Vein endothelial cell (primary cell): ENCODE results near the gene TMEM185A. TPM values are rescaled to one million over a fixed set of nuclear protein-coding genes. Genes with fewer than 3 reads are reported as not detected.

ENCODE experiments used
- total RNA-seq: library from RNA; depleted of rRNA; stranded (reverse); fragments of >200 nt; gene quantifications from 2 replicates; pipeline ENCODE4 v1.2.3, GENCODE V29; 2012

Gene TMEM185A
- 17.6 and 18.4 TPM in 2 replicates for total RNA-seq

GRCh38 chrX:149631234-149632165, at the start of gene TMEM185A:
Gene TMEM185A (minus strand): TSS chrX:149631792. CDS start chrX:149631580, 212 bp downstream.

GRCh38 chrX:149595214-149595613, 36.4 kb downstream of the TMEM185A start, which contains the start of gene HSFX2:
Gene HSFX2 (minus strand): TSS chrX:149595314. CDS start chrX:149594700, 614 bp downstream.

GRCh38 chrX:149587359-149587758, 44.2 kb downstream of the TMEM185A start, which contains the start of gene MAGEA9B:
Gene MAGEA9B (minus strand): TSS chrX:149587459. CDS start chrX:149583179, 4,280 bp downstream.

GRCh38 chrX:149549701-149550100, 81.9 kb downstream of the TMEM185A start, which contains the start of gene HSFX3:
Gene HSFX3 (minus strand): TSS chrX:149549924. CDS start chrX:149549852, 72 bp downstream.

Other genes with a start within 250 kb of the TMEM185A start
- gene IDS, start 126.5 kb downstream of the TMEM185A start, total RNA-seq, result 45.4 and 51.2 TPM in 2 replicates
- gene EOLA1, start 90.8 kb downstream of the TMEM185A start, total RNA-seq, result 12.9 and 14.0 TPM in 2 replicates
- gene HSFX3, start 81.9 kb downstream of the TMEM185A start, total RNA-seq, result not detected in 2 replicates
- gene MAGEA9B, start 44.3 kb downstream of the TMEM185A start, total RNA-seq, result not detected in 2 replicates
- gene HSFX2, start 36.5 kb downstream of the TMEM185A start, total RNA-seq, result not detected in 2 replicates
- not detected in 2 replicates for gene MAGEA11, start 80.3 kb upstream of the TMEM185A start, total RNA-seq
- gene HSFX1, start 142.3 kb upstream of the TMEM185A start, total RNA-seq, result 0.33 and 0.67 TPM in 2 replicates
- gene MAGEA9, start 150.1 kb upstream of the TMEM185A start, total RNA-seq, result not detected in 2 replicates
- not detected in 2 replicates for gene MAGEA8, start 249.4 kb upstream of the TMEM185A start, total RNA-seq